Measurements from ENCODE around the gene DSCAM. TPM values are rescaled to one million over a fixed set of nuclear protein-coding genes. Genes with fewer than 3 reads are reported as not detected.
"Not testable (repeated sequence)": the region's sequence is repeated elsewhere in the genome, so short reads cannot be mapped to it uniquely, and the experiment has no call there.

The DSCAM gene, protein sequence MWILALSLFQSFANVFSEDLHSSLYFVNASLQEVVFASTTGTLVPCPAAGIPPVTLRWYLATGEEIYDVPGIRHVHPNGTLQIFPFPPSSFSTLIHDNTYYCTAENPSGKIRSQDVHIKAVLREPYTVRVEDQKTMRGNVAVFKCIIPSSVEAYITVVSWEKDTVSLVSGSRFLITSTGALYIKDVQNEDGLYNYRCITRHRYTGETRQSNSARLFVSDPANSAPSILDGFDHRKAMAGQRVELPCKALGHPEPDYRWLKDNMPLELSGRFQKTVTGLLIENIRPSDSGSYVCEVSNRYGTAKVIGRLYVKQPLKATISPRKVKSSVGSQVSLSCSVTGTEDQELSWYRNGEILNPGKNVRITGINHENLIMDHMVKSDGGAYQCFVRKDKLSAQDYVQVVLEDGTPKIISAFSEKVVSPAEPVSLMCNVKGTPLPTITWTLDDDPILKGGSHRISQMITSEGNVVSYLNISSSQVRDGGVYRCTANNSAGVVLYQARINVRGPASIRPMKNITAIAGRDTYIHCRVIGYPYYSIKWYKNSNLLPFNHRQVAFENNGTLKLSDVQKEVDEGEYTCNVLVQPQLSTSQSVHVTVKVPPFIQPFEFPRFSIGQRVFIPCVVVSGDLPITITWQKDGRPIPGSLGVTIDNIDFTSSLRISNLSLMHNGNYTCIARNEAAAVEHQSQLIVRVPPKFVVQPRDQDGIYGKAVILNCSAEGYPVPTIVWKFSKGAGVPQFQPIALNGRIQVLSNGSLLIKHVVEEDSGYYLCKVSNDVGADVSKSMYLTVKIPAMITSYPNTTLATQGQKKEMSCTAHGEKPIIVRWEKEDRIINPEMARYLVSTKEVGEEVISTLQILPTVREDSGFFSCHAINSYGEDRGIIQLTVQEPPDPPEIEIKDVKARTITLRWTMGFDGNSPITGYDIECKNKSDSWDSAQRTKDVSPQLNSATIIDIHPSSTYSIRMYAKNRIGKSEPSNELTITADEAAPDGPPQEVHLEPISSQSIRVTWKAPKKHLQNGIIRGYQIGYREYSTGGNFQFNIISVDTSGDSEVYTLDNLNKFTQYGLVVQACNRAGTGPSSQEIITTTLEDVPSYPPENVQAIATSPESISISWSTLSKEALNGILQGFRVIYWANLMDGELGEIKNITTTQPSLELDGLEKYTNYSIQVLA (N-terminal part only)
- 2.3 and 2.7 TPM in 2 replicates for total RNA-seq
- long read RNA-seq, partial matches to known transcripts, result 4 of 7 reads
- long read RNA-seq, other reads (novel, unspliced or antisense), result 3 of 7 reads

DNA sequence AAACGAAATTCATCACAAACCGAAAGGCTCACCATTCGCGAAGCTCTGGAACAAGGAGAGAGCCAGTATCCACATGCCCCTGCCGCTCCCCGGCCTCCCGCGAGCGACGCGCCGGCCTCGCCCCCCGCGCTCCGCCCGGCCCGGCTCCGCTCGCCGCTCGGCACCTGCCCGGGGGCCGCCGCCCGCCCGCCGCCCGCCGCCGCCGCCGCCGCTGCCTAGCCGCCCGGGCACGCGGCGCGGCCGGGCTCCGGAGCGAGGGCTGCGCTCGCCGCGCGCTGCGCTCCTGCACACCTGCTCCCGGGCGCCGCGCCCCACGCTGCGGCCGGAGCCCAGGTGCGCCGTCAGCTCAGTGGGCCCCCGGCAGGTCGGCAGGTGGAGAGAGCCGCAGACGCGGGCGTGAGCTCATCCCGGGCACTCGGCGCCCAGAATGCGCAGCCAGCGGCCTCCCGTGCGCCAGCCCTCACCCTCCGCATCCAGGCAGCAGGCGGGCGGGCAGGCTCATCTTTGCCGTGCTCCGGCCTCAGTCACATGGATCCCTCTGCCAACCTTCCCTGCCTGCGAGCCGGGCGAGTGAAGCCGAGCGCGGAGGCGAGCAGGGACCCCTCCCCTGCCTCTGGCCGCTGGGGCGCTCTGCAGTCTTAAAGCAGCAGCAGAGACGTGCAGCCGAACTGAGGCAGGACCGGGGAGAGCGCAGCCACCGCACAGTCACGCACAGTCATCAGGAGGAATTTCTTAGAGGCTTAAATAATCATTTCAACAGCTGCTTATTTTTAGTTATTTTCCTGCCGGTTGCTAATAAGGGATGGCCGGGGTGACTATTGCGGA lies at the start of gene DSCAM:
Gene DSCAM (minus strand): TSS at position 572 of the 825 bp plus-strand sequence. CDS start 497 bp downstream, at position 75.
- no peaks in the 10 kb centered on the region for H3K36me3 Mint-ChIP-seq (ENCODE audit: insufficient read depth)
- H3K27me3 Mint-ChIP-seq, result peaks cover 65% of the 10 kb centered on the region
- peak within 1 kb of the TSS; percentile 83 for H3K4me3 Mint-ChIP-seq (ENCODE audit: low read depth)

GRCh38 chr21:40895697-40896096 lies 48.7 kb upstream of the DSCAM start:
- H3K9me3 Mint-ChIP-seq (ENCODE audit: low read depth), result peaks cover 14% of the 10 kb centered on the region
- not testable (repeated sequence) for H3K27ac Mint-ChIP-seq; DNase-seq (ENCODE audit: low spot score, unreplicated experiment); H3K4me1 Mint-ChIP-seq (ENCODE audit: low read depth); H3K36me3 Mint-ChIP-seq (ENCODE audit: insufficient read depth); H3K27me3 Mint-ChIP-seq; H3K4me3 Mint-ChIP-seq (ENCODE audit: low read depth)

More for the DNA sequence above, at the start of gene DSCAM:
- peak; percentile 34 for DNase-seq (ENCODE audit: low spot score, unreplicated experiment)
- peaks cover 5% of the 10 kb centered on the region for H3K4me1 Mint-ChIP-seq (ENCODE audit: low read depth)
- H3K27ac Mint-ChIP-seq, result peak within 1 kb of the TSS; percentile 85
- no peaks in the 10 kb centered on the region for H3K9me3 Mint-ChIP-seq (ENCODE audit: low read depth)
- TF ChIP-seq, protein P1, sequence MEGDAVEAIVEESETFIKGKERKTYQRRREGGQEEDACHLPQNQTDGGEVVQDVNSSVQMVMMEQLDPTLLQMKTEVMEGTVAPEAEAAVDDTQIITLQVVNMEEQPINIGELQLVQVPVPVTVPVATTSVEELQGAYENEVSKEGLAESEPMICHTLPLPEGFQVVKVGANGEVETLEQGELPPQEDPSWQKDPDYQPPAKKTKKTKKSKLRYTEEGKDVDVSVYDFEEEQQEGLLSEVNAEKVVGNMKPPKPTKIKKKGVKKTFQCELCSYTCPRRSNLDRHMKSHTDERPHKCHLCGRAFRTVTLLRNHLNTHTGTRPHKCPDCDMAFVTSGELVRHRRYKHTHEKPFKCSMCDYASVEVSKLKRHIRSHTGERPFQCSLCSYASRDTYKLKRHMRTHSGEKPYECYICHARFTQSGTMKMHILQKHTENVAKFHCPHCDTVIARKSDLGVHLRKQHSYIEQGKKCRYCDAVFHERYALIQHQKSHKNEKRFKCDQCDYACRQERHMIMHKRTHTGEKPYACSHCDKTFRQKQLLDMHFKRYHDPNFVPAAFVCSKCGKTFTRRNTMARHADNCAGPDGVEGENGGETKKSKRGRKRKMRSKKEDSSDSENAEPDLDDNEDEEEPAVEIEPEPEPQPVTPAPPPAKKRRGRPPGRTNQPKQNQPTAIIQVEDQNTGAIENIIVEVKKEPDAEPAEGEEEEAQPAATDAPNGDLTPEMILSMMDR (IDR thresholded peaks at IDR 0.05; ENCODE audit: unreplicated experiment), result no peak

GRCh38 chr21:40886931-40887330 lies 40.0 kb upstream of the DSCAM start:
- Mint-ChIP-seq H3K4me3 (ENCODE audit: low read depth) (no peak overlapping the region), H3K36me3 (ENCODE audit: insufficient read depth) (no peaks in the 10 kb centered on the region), H3K4me1 (ENCODE audit: low read depth) (no peaks in the 10 kb centered on the region), H3K27ac (peak overlapping the region; percentile 67), H3K9me3 (ENCODE audit: low read depth) (no peaks in the 10 kb centered on the region), H3K27me3 (peaks cover 6% of the 10 kb centered on the region)
- DNase-seq (ENCODE audit: low spot score, unreplicated experiment), result no peak
- TF ChIP-seq, protein P1 (IDR thresholded peaks at IDR 0.05; ENCODE audit: unreplicated experiment), result no peak

DNA sequence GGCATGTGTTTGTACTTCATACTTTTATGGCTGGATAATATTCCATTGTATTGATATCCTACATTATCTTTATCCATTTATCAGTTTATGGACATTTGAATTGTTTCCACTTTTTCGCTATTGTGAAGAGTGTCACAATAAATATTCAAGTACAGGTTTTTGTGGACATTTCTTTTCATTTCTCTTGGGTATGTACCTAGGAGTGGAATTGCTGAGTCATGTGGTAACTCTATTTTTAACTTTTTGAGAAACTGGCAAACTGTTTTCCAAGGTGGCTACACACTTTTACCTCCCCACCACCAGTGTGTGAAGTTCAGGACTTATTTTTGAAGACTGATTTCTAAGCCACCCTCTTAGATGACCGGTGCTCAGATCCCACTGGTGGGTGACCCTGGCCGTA lies 39.0 kb upstream of the DSCAM start:
- TF ChIP-seq, protein P1 (IDR thresholded peaks at IDR 0.05; ENCODE audit: unreplicated experiment), result no peak
- Mint-ChIP-seq H3K27me3 (peaks cover 10% of the 10 kb centered on the region), H3K9me3 (ENCODE audit: low read depth) (no peaks in the 10 kb centered on the region), H3K27ac (no peak overlapping the region), H3K4me3 (ENCODE audit: low read depth) (no peak overlapping the region), H3K4me1 (ENCODE audit: low read depth) (no peaks in the 10 kb centered on the region), H3K36me3 (ENCODE audit: insufficient read depth) (no peaks in the 10 kb centered on the region)
- no peak for DNase-seq (ENCODE audit: low spot score, unreplicated experiment)

GRCh38 chr21:40882192-40882915 lies 35.4 kb upstream of the DSCAM start:
- Mint-ChIP-seq H3K36me3 (ENCODE audit: insufficient read depth) (no peaks in the 10 kb centered on the region), H3K9me3 (ENCODE audit: low read depth) (no peaks in the 10 kb centered on the region), H3K4me1 (ENCODE audit: low read depth) (no peaks in the 10 kb centered on the region), H3K27ac (no peak overlapping the region), H3K27me3 (peaks cover 8% of the 10 kb centered on the region), H3K4me3 (ENCODE audit: low read depth) (no peak overlapping the region)
- DNase-seq (ENCODE audit: low spot score, unreplicated experiment), result no peak
- TF ChIP-seq, protein P1 (IDR thresholded peaks at IDR 0.05; ENCODE audit: unreplicated experiment), result no peak
